Measurements from ENCODE around the gene P2RY2. TPM values are rescaled to one million over a fixed set of nuclear protein-coding genes. Genes with fewer than 3 reads are reported as not detected.
"Not testable (repeated sequence)": the region's sequence is repeated elsewhere in the genome, so short reads cannot be mapped to it uniquely, and the experiment has no call there.

P2RY2 gene
- total RNA-seq, 2 experiments from 2014 or later, result not detected

- H3K9me3 Mint-ChIP-seq (ENCODE audit: low read depth), result no peaks in the 10 kb centered on the region
- H3K4me1 Mint-ChIP-seq, result peaks cover 9% of the 10 kb centered on the region
- H3K27me3 Mint-ChIP-seq, result peaks cover 42% of the 10 kb centered on the region
- no peak overlapping the region for H3K27ac Mint-ChIP-seq
- DNase-seq (no peak), ATAC-seq (no peak)
- CTCF ChIA-PET, result interaction anchor here (0.8 to 1.0 kb wide), 2 partner anchors 13 to 31 kb away, joined by 3 read pairs; no protein-coding TSS in a partner anchor
- H3K36me3 Mint-ChIP-seq, result no peaks in the 10 kb centered on the region
- no peak overlapping the region for H3K4me3 Mint-ChIP-seq
Measured at GRCh38 chr11:73267122-73267846, 49.2 kb downstream of the P2RY2 start.

GRCh38 chr11:73267906-73268540 is 49.9 kb downstream of the P2RY2 start:
- DNase-seq, result no peak
- no peak for ATAC-seq
- no peaks in the 10 kb centered on the region for H3K36me3 Mint-ChIP-seq
- no peak overlapping the region for H3K27ac Mint-ChIP-seq
- H3K9me3 Mint-ChIP-seq (ENCODE audit: low read depth), result no peaks in the 10 kb centered on the region
- CTCF ChIA-PET, result interaction anchor here (0.8 to 1.0 kb wide), 2 partner anchors 12 to 31 kb away, joined by 3 read pairs; no protein-coding TSS in a partner anchor
- no peak overlapping the region for H3K4me3 Mint-ChIP-seq
- H3K4me1 Mint-ChIP-seq, result peaks cover 9% of the 10 kb centered on the region
- H3K27me3 Mint-ChIP-seq, result peaks cover 37% of the 10 kb centered on the region

GRCh38 chr11:73268671-73269271 is 50.7 kb downstream of the P2RY2 start:
- no peak for DNase-seq
- peaks cover 33% of the 10 kb centered on the region for H3K27me3 Mint-ChIP-seq
- H3K36me3 Mint-ChIP-seq, result no peaks in the 10 kb centered on the region
- no peak overlapping the region for H3K27ac Mint-ChIP-seq
- no peak for ATAC-seq
- CTCF ChIA-PET, result interaction anchor here (1.7 kb wide), 1 partner anchor 22 kb away, joined by 4 read pairs; no protein-coding TSS in a partner anchor
- no peaks in the 10 kb centered on the region for H3K9me3 Mint-ChIP-seq (ENCODE audit: low read depth)
- peaks cover 9% of the 10 kb centered on the region for H3K4me1 Mint-ChIP-seq
- no peak overlapping the region for H3K4me3 Mint-ChIP-seq

GRCh38 chr11:73269459-73270015 is 51.5 kb downstream of the P2RY2 start:
- ATAC-seq, result no peak
- Mint-ChIP-seq H3K36me3 (no peaks in the 10 kb centered on the region), H3K9me3 (ENCODE audit: low read depth) (no peaks in the 10 kb centered on the region), H3K27me3 (peaks cover 36% of the 10 kb centered on the region), H3K4me1 (peaks cover 9% of the 10 kb centered on the region), H3K27ac (no peak overlapping the region), H3K4me3 (no peak overlapping the region)
- DNase-seq, result no peak
- CTCF ChIA-PET, result interaction anchor here (1.2 to 1.7 kb wide), 3 partner anchors 18 to 21 kb away, joined by 4 read pairs; no protein-coding TSS in a partner anchor

DNA sequence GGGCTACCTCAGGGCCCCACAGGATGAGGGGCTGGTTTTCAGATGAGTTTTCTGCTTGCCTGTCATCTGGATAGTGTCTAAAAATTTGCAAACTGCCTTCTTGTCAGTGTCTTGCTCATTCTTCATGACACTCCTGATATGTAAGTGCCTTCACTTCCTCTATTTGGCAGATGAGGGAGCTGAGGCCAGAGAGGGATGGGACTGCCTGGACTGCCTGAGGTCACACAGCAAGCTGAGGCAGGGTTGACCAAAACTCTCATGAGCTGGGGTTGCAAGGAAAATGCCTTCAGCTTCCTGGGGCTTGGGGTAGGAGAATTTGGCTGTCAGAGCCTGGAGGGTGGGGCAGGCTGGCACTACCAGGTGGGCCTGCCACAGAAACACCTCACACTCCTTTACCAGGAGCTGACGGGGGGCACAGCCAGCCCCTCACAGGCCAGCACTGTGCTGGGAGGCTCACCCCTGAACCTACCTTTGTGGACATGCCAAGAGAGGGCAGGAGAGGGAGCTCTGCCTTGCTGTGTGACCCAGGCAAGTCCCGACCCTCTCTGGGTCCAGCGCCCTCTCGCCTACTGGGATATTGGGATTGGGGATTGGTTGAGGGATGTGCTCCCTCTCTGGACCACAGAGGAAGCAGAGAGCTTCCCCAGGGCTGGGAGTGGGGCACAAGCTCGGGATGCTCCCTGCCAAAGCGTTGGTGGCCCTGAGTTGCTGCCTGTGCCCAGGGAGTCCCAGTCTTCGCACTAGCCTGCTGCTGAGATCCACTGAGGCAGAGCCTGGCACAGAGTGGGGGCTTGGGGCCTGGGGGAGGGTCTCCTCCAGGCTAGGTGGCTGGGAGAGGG is 52.2 kb downstream of the P2RY2 start:
- Mint-ChIP-seq H3K27ac (no peak overlapping the region), H3K4me1 (peaks cover 9% of the 10 kb centered on the region), H3K27me3 (peaks cover 33% of the 10 kb centered on the region), H3K9me3 (ENCODE audit: low read depth) (no peaks in the 10 kb centered on the region), H3K4me3 (no peak overlapping the region), H3K36me3 (no peaks in the 10 kb centered on the region)
- CTCF ChIA-PET, result interaction anchor here (1.2 to 1.7 kb wide), 3 partner anchors 17 to 20 kb away, joined by 4 read pairs; no protein-coding TSS in a partner anchor
- no peak for ATAC-seq
- DNase-seq, result no peak

GRCh38 chr11:73270855-73271477 is 52.9 kb downstream of the P2RY2 start:
- CTCF ChIA-PET, result interaction anchor here (1.2 to 1.7 kb wide), 4 partner anchors 16 to 20 kb away, joined by 4 read pairs; no protein-coding TSS in a partner anchor
- no peak for ATAC-seq
- no peaks in the 10 kb centered on the region for H3K36me3 Mint-ChIP-seq
- peaks cover 32% of the 10 kb centered on the region for H3K27me3 Mint-ChIP-seq
- peaks cover 9% of the 10 kb centered on the region for H3K4me1 Mint-ChIP-seq
- H3K9me3 Mint-ChIP-seq (ENCODE audit: low read depth), result no peaks in the 10 kb centered on the region
- DNase-seq, result no peak
- H3K4me3 Mint-ChIP-seq, result no peak overlapping the region
- H3K27ac Mint-ChIP-seq, result no peak overlapping the region

DNA sequence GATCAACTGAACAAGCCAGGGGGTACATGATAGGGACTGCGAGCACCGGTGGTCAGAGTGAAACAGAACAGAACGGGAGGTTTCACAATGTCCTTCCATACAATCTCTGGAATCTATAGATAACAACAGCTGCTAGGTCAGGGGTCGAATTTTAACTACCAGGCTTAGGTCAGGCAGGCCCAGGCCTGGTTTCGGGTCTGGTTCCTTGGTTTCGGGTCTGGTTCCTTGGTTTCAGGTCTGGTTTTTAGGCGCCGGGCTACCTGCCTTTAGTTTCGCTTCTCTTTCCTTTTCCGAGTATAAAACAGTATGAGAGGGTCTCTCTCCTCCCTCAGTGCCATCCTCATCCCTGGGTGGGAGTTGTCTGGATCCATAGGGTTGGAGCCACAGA is 53.4 kb downstream of the P2RY2 start:
- H3K4me1 Mint-ChIP-seq; DNase-seq; H3K4me3 Mint-ChIP-seq; H3K9me3 Mint-ChIP-seq (ENCODE audit: low read depth); H3K36me3 Mint-ChIP-seq; ATAC-seq; H3K27ac Mint-ChIP-seq: not testable (repeated sequence)
- H3K27me3 Mint-ChIP-seq, result peaks cover 30% of the 10 kb centered on the region
- CTCF ChIA-PET, result interaction anchor here (0.5 to 1.2 kb wide), 2 partner anchors 18 to 260 kb away, joined by 3 to 4 read pairs; no protein-coding TSS in a partner anchor

DNA sequence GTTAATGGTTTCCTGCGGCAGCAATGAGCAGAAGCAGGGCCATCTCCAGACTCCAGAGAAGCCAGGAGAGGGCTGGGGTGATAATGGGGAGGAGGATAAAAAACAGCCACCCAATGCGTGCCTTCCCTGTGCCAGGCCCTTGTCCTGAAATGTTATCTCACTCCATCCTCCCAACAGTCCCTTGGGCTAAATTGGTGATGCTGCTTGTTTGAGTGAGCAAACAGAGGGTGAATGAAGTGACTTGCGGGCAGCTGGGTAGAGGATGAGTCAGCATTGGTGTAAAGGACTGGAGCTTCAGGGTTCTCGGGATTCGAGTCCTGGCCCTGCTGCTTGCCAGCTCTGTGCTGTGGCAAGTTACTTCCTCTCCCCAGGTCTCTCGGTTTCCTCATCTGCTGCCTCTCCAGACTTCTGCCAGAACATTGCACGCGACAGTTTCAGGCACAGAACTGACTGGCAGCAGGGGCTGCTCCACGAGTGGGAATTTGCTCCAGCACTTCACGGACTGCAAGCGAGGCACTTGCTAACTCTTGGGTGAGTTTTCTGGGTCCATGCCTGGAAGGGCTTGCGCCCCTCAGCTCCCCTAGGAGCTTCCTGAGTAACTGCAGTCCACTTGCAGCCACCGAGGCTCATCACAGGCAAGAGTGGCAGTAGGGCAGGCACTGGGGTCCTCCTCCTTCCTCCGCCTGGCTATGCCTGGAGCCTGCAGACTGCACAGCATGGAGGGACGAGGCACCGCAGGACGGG is 54.0 kb downstream of the P2RY2 start, which contains the start of gene P2RY6:
Gene P2RY6, plus strand, starts transcription at position 403 of the 744 bp plus-strand sequence. CDS start 24,181 bp downstream, outside the sequence.
- no peak for DNase-seq
- no peak for ATAC-seq
- CTCF ChIA-PET, result interaction anchor here (0.5 to 1.2 kb wide), 2 partner anchors 17 to 259 kb away, joined by 3 to 4 read pairs; no protein-coding TSS in a partner anchor
- Mint-ChIP-seq H3K4me3 (no peak within 1 kb of the TSS), H3K27ac (no peak within 1 kb of the TSS), H3K9me3 (ENCODE audit: low read depth) (no peaks in the 10 kb centered on the region), H3K27me3 (peaks cover 28% of the 10 kb centered on the region), H3K36me3 (no peaks in the 10 kb centered on the region), H3K4me1 (peaks cover 9% of the 10 kb centered on the region)

DNA sequence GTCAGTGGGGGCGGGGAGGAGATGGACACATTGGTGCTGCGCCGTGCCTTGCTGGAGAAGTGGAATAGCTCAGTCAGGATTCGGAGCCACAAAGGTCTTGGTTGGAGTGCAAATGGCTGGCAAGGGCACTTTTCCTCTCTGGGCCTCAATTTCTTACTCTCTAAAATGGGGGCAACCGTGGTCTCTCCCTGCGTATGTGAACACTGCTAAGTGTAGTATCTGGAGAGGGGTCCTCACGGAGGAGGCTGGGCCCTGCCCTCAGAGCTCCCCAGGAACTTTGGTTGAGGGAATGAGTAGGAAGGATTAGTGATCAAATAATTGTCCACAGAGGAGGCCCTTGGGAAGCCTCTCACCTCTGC is 54.6 kb downstream of the P2RY2 start:
- Mint-ChIP-seq H3K4me3 (no peak overlapping the region), H3K9me3 (ENCODE audit: low read depth) (no peaks in the 10 kb centered on the region), H3K36me3 (no peaks in the 10 kb centered on the region), H3K27me3 (peaks cover 32% of the 10 kb centered on the region), H3K27ac (no peak overlapping the region), H3K4me1 (peaks cover 9% of the 10 kb centered on the region)
- ATAC-seq, result no peak
- CTCF ChIA-PET, result no interaction called here
- DNase-seq, result no peak

- ATAC-seq, result no peak
- H3K4me1 Mint-ChIP-seq, result peaks cover 9% of the 10 kb centered on the region
- H3K4me3 Mint-ChIP-seq, result no peak overlapping the region
- no peaks in the 10 kb centered on the region for H3K36me3 Mint-ChIP-seq
- H3K27ac Mint-ChIP-seq, result no peak overlapping the region
- CTCF ChIA-PET, result interaction anchor here (0.6 to 1.1 kb wide), 3 partner anchors 64 to 186 kb away, joined by 3 read pairs; no protein-coding TSS in a partner anchor
- H3K27me3 Mint-ChIP-seq, result peaks cover 34% of the 10 kb centered on the region
- no peaks in the 10 kb centered on the region for H3K9me3 Mint-ChIP-seq (ENCODE audit: low read depth)
- no peak for DNase-seq
Measured at GRCh38 chr11:73273222-73273895, 55.3 kb downstream of the P2RY2 start.

GRCh38 chr11:73274191-73274590 is 56.1 kb downstream of the P2RY2 start:
- H3K27me3 Mint-ChIP-seq, result peaks cover 38% of the 10 kb centered on the region
- CTCF ChIA-PET, result interaction anchor here (0.6 to 1.2 kb wide), 6 partner anchors 15 to 185 kb away, joined by 3 read pairs; no protein-coding TSS in a partner anchor
- not testable (repeated sequence) for H3K4me3 Mint-ChIP-seq; H3K36me3 Mint-ChIP-seq; H3K27ac Mint-ChIP-seq; H3K9me3 Mint-ChIP-seq (ENCODE audit: low read depth); DNase-seq; H3K4me1 Mint-ChIP-seq; ATAC-seq
